GM21619 (cell line): ENCODE data around the gene ITGA2B.
"Not testable (repeated sequence)": the region's sequence is repeated elsewhere in the genome, so short reads cannot be mapped to it uniquely, and the experiment has no call there.

ENCODE experiments used
- ATAC-seq: cut with Tn5 transposase; IDR thresholded peaks from one replicate; pipeline ENCODE4 v1.9.1; 2021; ENCODE audit not compliant: unreplicated experiment

ITGA2B gene

DNA sequence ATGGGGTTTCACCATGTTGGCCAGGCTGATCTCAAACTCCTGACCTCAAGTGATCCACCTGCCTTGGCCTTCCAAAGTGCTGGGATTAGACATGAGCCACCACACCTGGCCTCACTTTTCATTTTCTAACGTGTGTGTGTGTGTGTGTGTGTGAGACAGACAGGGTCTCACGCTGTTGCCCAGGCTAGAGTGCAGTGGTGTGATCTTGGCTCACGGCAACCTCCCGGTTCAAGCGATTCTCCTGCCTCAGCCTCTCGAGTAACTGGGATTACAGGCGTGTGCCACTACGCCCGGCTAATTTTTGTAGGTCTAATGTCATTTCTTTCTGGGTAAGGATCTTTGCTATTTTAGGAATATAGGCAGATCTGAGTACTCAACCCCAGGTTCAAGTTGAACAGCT lies 4.7 kb upstream of the ITGA2B start:
- ATAC-seq = not testable (repeated sequence)

DNA sequence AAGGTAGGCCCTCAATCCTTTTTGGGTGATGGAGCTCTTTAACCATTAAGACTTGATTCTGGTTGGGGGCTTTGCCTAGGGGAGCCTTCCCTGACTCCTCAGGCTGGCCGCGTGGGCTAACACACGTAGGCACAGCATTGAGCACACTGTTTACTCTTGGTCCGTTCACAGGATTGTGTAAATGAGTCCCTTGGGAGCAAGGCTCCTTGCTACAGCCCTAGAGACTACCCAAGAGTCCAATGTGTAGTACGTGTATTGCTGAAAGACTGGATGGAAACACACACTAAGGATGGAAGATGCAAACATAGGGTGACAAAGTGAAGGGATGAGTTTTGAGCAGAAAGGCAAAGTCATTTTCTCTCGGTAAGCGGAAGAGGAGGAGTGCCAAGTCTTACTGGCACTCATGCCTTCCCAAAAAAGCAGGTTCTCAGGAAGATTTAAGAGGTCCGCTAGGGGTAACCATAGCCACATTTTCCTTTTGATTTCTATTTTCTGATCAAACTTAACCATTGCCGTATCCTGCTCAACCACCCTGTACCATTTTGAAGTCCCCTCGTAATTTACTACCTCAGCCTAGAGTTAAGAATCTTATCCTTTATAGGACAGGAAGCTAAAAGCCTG lies 911 bp upstream of the ITGA2B start:
- ATAC-seq = no peak

DNA sequence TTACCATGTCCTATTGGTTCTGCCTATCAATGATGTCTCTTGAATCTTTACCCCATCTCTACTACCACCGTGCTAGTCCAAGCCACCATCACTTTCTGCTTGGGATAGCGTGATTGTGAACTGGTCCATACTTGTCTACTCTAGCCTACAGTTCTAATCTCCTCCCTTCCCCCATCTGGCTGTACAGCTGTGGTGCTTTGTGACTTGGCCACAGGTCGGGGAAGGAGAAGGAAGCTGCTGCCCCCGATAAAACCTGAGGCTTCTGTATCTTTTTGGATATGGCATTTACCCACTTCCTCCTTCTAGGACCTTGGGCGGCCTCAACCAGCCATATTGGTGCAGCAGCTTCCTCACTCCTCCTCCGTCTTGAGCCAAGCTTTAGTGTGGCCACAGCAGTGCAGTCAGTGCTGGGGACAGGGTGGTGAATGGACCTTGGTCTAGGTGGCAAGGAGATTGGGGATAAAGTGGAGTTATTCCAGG lies 314 bp upstream of the ITGA2B start:
- no peak for ATAC-seq

- ATAC-seq = no peak
Observed at GRCh38 chr17:44387804-44388203, 1.6 kb downstream of the ITGA2B start.

DNA sequence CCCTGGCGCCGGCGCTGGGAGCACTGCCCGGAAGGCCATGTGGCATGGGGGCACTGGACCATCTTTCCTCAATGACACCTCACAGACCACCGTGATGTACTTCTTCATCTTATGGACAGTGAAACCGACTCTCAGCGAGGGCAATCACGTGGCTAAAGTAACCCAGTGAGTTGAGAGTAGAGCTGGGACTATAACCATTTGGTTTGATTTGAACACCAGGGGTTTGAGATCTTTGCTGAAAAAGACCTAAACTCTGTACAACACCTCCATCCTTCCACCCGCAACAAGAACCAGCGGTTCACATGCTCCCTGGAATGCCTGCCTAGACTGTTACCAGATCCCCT lies 3.3 kb downstream of the ITGA2B start:
- ATAC-seq = no peak

DNA sequence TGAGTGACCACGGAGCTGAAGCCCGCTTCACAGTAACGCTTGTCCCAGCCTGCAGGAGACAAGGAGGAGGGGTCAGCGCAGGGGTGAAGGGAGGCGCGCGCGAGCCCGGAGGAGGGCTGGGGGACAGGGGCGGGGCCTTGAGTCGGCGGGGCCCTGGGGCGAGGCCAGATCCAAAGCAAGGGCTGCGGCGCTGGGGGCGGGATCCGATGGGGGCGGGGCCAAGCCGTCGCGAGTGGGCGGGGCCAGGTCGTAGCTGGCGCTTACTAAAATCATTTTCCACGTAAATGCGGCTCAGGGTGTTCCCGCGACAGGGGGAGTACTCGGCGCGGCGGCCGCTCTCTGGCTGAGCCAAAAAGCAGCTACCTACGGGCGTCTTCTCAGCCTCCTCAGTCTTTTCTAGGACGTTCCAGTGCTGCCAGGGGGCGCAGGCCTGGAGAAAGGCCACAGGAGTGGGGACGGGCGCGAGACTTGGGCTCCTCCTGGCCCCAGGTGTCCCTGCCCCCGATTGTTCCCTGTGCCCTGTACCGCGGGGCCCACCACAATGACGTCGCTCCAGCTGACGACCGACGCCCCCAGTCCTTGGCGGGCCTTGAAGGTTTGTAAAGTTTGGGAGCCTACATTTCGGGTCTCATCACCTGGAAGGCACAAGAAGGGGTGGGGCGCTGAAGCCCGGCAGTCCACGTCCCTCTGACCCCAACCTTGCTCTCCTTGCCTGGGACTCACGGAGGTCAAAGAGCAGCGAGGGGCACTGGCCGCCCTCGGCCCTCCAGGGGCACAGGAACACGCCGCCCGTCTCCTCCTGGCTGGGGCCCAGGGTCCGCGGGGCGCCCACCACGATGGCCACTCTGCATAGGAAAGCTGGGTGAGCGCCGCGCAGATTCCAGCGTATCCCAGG lies 3.9 kb downstream of the ITGA2B start:
- ATAC-seq = peak; percentile 52

GRCh38 chr17:44384823-44385286 lies 4.6 kb downstream of the ITGA2B start:
- no peak for ATAC-seq

- ATAC-seq = no peak
Observed at GRCh38 chr17:44384281-44384822, 5.1 kb downstream of the ITGA2B start.

GRCh38 chr17:44383861-44384260 lies 5.6 kb downstream of the ITGA2B start:
- no peak for ATAC-seq

DNA sequence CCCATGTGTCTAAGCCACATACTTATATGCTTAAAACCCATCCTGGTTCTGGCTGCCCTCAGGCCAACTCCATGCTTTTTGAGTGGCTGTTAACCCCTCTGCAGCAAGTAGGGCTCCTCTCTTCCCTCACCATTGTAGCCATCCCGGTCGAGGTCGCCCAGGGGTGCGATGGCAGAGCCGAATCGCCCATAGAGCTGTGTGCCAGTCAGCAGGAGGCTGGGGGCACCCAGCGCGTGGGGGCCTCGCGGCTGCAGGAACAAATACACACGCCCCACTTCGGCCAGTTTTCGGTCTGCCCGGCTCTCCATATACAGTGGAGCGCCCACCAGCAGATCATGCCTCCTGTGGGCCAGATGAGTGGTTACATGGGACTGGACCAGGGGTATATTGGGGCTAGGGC lies 6.1 kb downstream of the ITGA2B start:
- ATAC-seq = no peak

DNA sequence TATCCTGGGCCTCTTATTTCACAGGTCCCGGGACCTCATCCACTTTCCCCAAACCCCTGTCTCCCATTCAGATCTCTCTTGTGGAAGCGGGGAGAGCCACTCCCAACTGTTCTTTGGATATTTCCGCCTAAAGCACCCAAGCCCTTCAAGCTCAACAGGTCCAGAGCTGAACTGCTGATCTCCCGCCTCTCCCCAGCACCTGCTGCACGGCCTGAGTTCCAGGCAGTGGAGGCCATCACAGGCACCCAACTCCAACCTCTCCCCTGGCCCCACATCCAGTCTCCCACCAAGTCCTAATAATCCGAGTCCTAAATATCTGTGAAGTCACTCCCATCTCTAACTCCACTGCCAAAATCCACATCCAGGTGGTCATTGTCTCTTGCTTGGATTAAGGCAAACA lies 6.5 kb downstream of the ITGA2B start:
- no peak for ATAC-seq

DNA sequence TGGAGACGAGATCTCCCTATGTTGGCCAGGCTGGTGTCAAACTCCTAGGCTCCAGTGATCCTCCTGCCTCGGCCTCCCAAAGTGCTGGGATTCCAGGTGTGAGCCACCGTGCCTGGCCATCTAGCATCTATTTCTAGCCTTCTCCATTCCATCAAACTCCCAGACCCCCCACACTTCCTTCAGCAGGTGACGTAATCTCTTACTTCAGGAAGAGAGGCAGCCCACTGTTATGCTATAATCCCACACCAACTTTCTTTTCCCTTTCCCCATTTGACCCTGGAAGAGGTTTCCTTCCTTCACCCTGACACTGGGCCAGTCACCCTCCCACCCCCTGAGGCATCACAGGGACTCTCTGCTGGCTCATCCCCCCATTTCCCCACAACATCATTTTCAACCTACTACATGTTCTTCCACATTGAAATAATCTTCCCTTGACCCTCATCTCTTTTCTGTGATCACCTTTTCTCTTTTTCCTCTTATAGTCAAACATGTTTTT lies 7.6 kb downstream of the ITGA2B start:
- no peak for ATAC-seq

GRCh38 chr17:44380767-44381166 lies 8.7 kb downstream of the ITGA2B start:
- ATAC-seq = no peak

DNA sequence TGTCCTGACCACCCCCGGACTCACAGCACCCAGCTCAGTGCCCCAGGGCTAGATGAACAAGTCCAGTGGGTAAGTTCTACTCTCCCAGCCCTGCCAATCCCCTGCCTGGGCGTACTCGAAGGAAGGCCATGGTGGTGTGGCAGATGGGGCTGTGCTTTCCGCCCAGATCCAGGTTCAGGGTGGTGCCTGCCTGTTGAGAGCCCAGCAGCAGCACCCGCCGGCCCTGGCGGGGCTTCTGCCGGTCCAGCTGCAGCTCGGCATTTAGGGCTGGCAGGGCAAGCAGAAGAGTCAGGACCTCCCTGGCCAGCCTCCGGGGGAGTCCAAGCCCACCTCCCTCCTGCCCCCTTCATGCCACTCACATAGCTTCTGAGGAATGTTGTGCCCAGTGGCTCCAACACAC lies 9.6 kb downstream of the ITGA2B start:
- no peak for ATAC-seq

- ATAC-seq = no peak
Observed at GRCh38 chr17:44378171-44378705, 11.2 kb downstream of the ITGA2B start.

- no peak for ATAC-seq
Observed at GRCh38 chr17:44376779-44377178, 12.7 kb downstream of the ITGA2B start.

GRCh38 chr17:44376124-44376523 lies 13.3 kb downstream of the ITGA2B start:
- no peak for ATAC-seq

GRCh38 chr17:44375196-44376017 lies 14.0 kb downstream of the ITGA2B start:
- ATAC-seq = no peak

DNA sequence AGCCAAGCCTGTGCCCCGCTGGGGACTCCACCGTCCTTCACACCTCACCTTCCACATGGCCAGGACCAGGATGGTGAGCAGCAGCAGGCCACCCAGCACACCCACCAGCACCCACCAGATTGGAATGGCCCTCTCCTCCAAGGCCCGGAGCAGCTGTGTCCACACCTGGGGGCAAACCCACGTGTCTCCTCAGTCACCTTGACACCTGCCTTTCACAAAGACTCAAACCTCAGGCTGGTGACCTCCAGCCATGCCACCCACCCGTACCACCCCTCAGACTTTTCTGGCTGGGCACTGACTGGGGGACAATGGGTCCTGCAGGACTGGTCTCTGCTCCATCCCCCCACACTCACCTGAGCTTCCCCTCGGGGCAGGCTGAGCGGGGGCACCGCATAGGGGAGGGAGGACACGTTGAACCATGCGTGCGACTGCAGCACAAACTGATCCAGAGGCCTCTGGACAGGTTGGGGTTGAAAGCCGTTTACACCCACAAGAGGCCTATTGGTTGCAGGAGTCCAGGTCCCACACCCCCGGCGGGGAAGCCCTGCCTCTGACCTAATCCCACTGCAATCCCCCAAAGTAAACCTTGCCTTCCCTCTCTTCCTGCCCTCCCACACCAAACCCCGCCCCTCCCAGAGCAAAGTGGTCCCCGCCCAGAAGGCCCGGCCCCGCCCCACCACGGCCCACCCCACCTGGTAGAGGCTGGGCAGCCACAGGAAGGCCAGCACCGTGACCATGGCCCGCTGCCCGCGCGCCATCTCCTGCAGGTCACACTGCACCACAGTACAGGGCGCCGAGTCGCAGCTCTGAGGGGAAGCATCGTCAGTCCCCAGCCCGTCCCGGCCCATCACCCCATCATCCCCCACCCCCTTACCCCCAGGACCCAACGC lies 14.9 kb downstream of the ITGA2B start:
- no peak for ATAC-seq

DNA sequence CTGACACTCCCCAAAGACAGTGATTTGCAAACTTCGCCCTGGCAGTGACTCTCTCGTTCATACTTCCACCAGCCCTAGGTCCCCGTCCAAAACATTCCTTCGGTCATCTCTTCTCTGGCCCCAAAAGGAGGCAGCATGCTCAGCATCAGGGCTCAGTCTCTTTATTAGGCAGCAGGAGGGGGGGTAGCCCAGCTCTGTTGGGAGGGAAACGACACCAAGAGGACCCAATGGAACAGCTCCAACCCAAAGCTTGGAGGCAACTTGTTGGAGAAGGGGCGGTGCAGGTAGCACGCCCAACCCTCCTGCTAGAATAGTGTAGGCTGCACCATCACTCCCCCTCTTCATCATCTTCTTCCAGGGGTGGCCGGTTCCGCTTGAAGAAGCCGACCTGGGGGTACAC lies 17.4 kb downstream of the ITGA2B start:
- ATAC-seq = no peak
